Measurements from ENCODE around the gene SPATA31E1. TPM values are rescaled to one million over a fixed set of nuclear protein-coding genes. Genes with fewer than 3 reads are reported as not detected.

Gene SPATA31E1
- total and polyA plus RNA-seq, 9 of the 15 experiments (the other 6 are each of a cell fraction or from before 2014, with no cell fraction given), result not detected

- ChIA-PET POLR2A (no interaction called here), CTCF (ENCODE audit: low intra/inter-chr PET ratio) (no interaction called here)
- Histone ChIP-seq H3K9me1 (ENCODE audit: control insufficient read depth, insufficient read depth, low read length) (no peaks in the 10 kb centered on the region), H3K9ac (ENCODE audit: insufficient read depth in 1 of 2, low read depth in 2 of 2, low read length in 2 of 2) (no peak overlapping the region), H3K4me3 (no peak overlapping the region), H2AFZ (ENCODE audit: low read depth, low read length) (no peak overlapping the region), H3K9me3 (replicated peaks; ENCODE audit: control insufficient read depth, insufficient read depth, low read depth, low read length) (no peaks in the 10 kb centered on the region), H3K4me1 (replicated peaks in 1 of 2; ENCODE audit: control insufficient read depth in 2 of 2, insufficient read depth in 2 of 2, low read length in 2 of 2) (no peaks in the 10 kb centered on the region), H4K20me1 (replicated peaks; ENCODE audit: control insufficient read depth, insufficient read depth, low read length) (no peaks in the 10 kb centered on the region), H3K36me3 (ENCODE audit: control insufficient read depth, insufficient read depth, low read length) (no peaks in the 10 kb centered on the region), H3K4me2 (ENCODE audit: insufficient read depth, low read length) (no peak overlapping the region), H3K27ac (ENCODE audit: extremely low read depth, low read depth, low read length) (no peak overlapping the region), H3K27me3 (ENCODE audit: control insufficient read depth in 2 of 2, insufficient read depth in 2 of 2, low read length in 2 of 2) (peaks cover 2 to 43% of the 10 kb centered on the region in 2 experiments; a peak in 3 of 5 replicates), H3K79me2 (ENCODE audit: control insufficient read depth, insufficient read depth, low read length) (no peaks in the 10 kb centered on the region)
- FAIRE-seq (no peak), ATAC-seq (no peak), DNase-seq (ENCODE audit: extremely low read depth in 1 of 4, low spot score in 3 of 4) (no peak)
- WGBS (ENCODE audit: insufficient coverage, low coverage, missing lambda C conversion rate), result 37% methylated on average over 26 of the region's 27 CpGs
- in situ Hi-C loops (cut with MboI), result no loop called here
- intact Hi-C loops (cut with micrococcal nuclease), result no loop called here
- no TSS peak for BruUV-seq (replicated peaks)
- TF ChIP-seq ZKSCAN8 (CRISPR knock-in tag; IDR thresholded peaks at IDR 0.05) (no peak), RFX7 (CRISPR knock-in tag; IDR thresholded peaks at IDR 0.05) (no peak), SAFB (IDR thresholded peaks at IDR 0.05; ENCODE audit: borderline replicate concordance, low read depth, low read length) (no peak), MTA3 (IDR thresholded peaks at IDR 0.05; ENCODE audit: borderline replicate concordance) (no peak), MCM5 (IDR thresholded peaks at IDR 0.05; ENCODE audit: low read depth) (no peak)
These were observed 23.5 kb upstream of the SPATA31E1 start for GRCh38 chr9:87859137-87859536.

GRCh38 chr9:87859786-87860185 lies 22.9 kb upstream of the SPATA31E1 start:
- Histone ChIP-seq H3K4me2 (ENCODE audit: insufficient read depth, low read length) (no peak overlapping the region), H3K9me3 (replicated peaks; ENCODE audit: control insufficient read depth, insufficient read depth, low read depth, low read length) (no peaks in the 10 kb centered on the region), H3K36me3 (ENCODE audit: control insufficient read depth, insufficient read depth, low read length) (no peaks in the 10 kb centered on the region), H3K9me1 (ENCODE audit: control insufficient read depth, insufficient read depth, low read length) (no peaks in the 10 kb centered on the region), H3K9ac (ENCODE audit: insufficient read depth in 1 of 2, low read depth in 2 of 2, low read length in 2 of 2) (no peak overlapping the region), H3K4me3 (no peak overlapping the region), H3K79me2 (ENCODE audit: control insufficient read depth, insufficient read depth, low read length) (no peaks in the 10 kb centered on the region), H2AFZ (ENCODE audit: low read depth, low read length) (no peak overlapping the region), H3K27ac (ENCODE audit: extremely low read depth, low read depth, low read length) (no peak overlapping the region), H3K4me1 (replicated peaks in 1 of 2; ENCODE audit: control insufficient read depth in 2 of 2, insufficient read depth in 2 of 2, low read length in 2 of 2) (no peaks in the 10 kb centered on the region), H4K20me1 (replicated peaks; ENCODE audit: control insufficient read depth, insufficient read depth, low read length) (no peaks in the 10 kb centered on the region), H3K27me3 (ENCODE audit: control insufficient read depth in 2 of 2, insufficient read depth in 2 of 2, low read length in 2 of 2) (peaks cover 2 to 46% of the 10 kb centered on the region in 2 experiments; a peak in 3 of 5 replicates)
- no peak for ATAC-seq
- WGBS (ENCODE audit: insufficient coverage, low coverage, missing lambda C conversion rate), result 2% methylated on average over 9 of the region's 11 CpGs
- DNase-seq (ENCODE audit: extremely low read depth in 1 of 4, low spot score in 3 of 4), result no peak
- ChIA-PET CTCF (ENCODE audit: low intra/inter-chr PET ratio) (no interaction called here), POLR2A (no interaction called here)
- no peak for FAIRE-seq
- intact Hi-C loops (cut with micrococcal nuclease), result no loop called here
- TF ChIP-seq SIN3A (IDR thresholded peaks at IDR 0.05; ENCODE audit: borderline replicate concordance in 2 of 2, control insufficient read depth in 1 of 2, low read depth in 2 of 2, low read length in 2 of 2) (no peak), ZNF143 (CRISPR knock-in tag; IDR thresholded peaks at IDR 0.05) (no peak), ZNF766 (CRISPR knock-in tag; conservative IDR thresholded peaks at IDR 0.05) (no peak), USF2 (CRISPR knock-in tag; IDR thresholded peaks at IDR 0.05) (no peak), CC2D1A (IDR thresholded peaks at IDR 0.05) (no peak), ZNF134 (CRISPR knock-in tag; conservative IDR thresholded peaks at IDR 0.05) (no peak), HOMEZ (CRISPR knock-in tag; IDR thresholded peaks at IDR 0.05) (no peak), MYNN (IDR thresholded peaks at IDR 0.05) (no peak), MYNN (CRISPR knock-in tag; IDR thresholded peaks at IDR 0.05) (no peak)
- no TSS peak for BruUV-seq (replicated peaks)
- in situ Hi-C loops (cut with MboI), result no loop called here

Data from K562 (cell line).